GM23338 (cell line): ENCODE data around the gene TTC13.

ENCODE experiments used
- CREB1 ChIP-seq: fragments of 250-450 bp; sonication (Bioruptor Pico); IDR thresholded peaks from 2 replicates; pipeline ENCODE4 v1.5.0; 2020; ENCODE audit warnings: low read depth, mild to moderate bottlenecking, moderate library complexity
- CTCF ChIP-seq, 2 experiments: fragments of 200-600 bp in 1 of 2; sonication (generic) in 1 of 2; conservative IDR thresholded peaks; 2 replicates each; pipeline versions ENCODE4 v1.5.1 to v1.6.1; 2016 to 2017; ENCODE audit warnings: antibody characterized with exemption in 2 of 2, low read depth in 2 of 2, mild to moderate bottlenecking in 2 of 2, moderate library complexity in 1 of 2
- EZH2 ChIP-seq: fragments of 200-600 bp; sonication (generic); IDR thresholded peaks from one replicate; pipeline ENCODE4 v1.8.0; 2017; ENCODE audit warnings: antibody characterized with exemption, mild to moderate bottlenecking, low read depth; ENCODE audit not compliant: unreplicated experiment
- EZH2phosphoT487 ChIP-seq: fragments of 200-600 bp; sonication (generic); IDR thresholded peaks from one replicate; pipeline ENCODE4 v1.8.1; 2018; ENCODE audit warnings: antibody characterized with exemption; ENCODE audit not compliant: unreplicated experiment
- POLR2AphosphoS5 ChIP-seq: IDR thresholded peaks from 2 replicates; pipeline ENCODE4 v1.6.1; 2016; ENCODE audit warnings: antibody characterized with exemption, low read depth
- ZNF331 ChIP-seq: fragments of 250-450 bp; sonication (Bioruptor Pico); IDR thresholded peaks from 2 replicates; pipeline ENCODE4 v1.5.0; 2020; ENCODE audit warnings: low read depth, mild to moderate bottlenecking, moderate library complexity
- TF ChIP-seq, protein P1 (sequence below): IDR thresholded peaks from one replicate; pipeline ENCODE4 v1.6.1; 2018; ENCODE audit warnings: antibody characterized with exemption; ENCODE audit not compliant: unreplicated experiment

- TF ChIP-seq, protein P1, sequence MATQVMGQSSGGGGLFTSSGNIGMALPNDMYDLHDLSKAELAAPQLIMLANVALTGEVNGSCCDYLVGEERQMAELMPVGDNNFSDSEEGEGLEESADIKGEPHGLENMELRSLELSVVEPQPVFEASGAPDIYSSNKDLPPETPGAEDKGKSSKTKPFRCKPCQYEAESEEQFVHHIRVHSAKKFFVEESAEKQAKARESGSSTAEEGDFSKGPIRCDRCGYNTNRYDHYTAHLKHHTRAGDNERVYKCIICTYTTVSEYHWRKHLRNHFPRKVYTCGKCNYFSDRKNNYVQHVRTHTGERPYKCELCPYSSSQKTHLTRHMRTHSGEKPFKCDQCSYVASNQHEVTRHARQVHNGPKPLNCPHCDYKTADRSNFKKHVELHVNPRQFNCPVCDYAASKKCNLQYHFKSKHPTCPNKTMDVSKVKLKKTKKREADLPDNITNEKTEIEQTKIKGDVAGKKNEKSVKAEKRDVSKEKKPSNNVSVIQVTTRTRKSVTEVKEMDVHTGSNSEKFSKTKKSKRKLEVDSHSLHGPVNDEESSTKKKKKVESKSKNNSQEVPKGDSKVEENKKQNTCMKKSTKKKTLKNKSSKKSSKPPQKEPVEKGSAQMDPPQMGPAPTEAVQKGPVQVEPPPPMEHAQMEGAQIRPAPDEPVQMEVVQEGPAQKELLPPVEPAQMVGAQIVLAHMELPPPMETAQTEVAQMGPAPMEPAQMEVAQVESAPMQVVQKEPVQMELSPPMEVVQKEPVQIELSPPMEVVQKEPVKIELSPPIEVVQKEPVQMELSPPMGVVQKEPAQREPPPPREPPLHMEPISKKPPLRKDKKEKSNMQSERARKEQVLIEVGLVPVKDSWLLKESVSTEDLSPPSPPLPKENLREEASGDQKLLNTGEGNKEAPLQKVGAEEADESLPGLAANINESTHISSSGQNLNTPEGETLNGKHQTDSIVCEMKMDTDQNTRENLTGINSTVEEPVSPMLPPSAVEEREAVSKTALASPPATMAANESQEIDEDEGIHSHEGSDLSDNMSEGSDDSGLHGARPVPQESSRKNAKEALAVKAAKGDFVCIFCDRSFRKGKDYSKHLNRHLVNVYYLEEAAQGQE = no peak
- no peak for TF ChIP-seq EZH2phosphoT487
- no peak for TF ChIP-seq POLR2AphosphoS5
- TF ChIP-seq CTCF (conservative IDR thresholded peaks at IDR 0.05; ENCODE audit: low read depth in 2 of 2) = no peak
- TF ChIP-seq CREB1 (CRISPR knock-in tag) = no peak
- no peak for TF ChIP-seq EZH2
- no peak for TF ChIP-seq ZNF331 (CRISPR knock-in tag)
Measured at GRCh38 chr1:230866171-230867070, 112.2 kb downstream of the TTC13 start.
